H1 (cell line): Measurements from ENCODE around the gene ARHGEF2. TPM values are rescaled to one million over a fixed set of nuclear protein-coding genes. Genes with fewer than 3 reads are reported as not detected.

ENCODE experiments used
- BACH1 ChIP-seq: IDR thresholded peaks from 2 replicates; pipeline ENCODE4 v1.6.1; 2012; ENCODE audit warnings: low read length, improper control_type of control experiment
- CHD1 ChIP-seq: IDR thresholded peaks from 2 replicates; pipeline ENCODE4 v1.6.1; 2012; ENCODE audit warnings: low read depth, low read length, improper control_type of control experiment
- JUND ChIP-seq: IDR thresholded peaks from 2 replicates; pipeline ENCODE4 v1.6.1; 2011; ENCODE audit warnings: mild to moderate bottlenecking, improper control_type of control experiment, low read length
- SP1 ChIP-seq: IDR thresholded peaks from 2 replicates; pipeline ENCODE4 v1.6.1; 2011; ENCODE audit warnings: low read depth, low read length
- SUZ12 ChIP-seq: fragments of 200-600 bp; sonication (generic); IDR thresholded peaks from 2 replicates; pipeline ENCODE4 v1.6.1; 2012; ENCODE audit warnings: mild to moderate bottlenecking, inconsistent platforms, low read length, moderate library complexity, mixed read lengths
- polyA plus RNA-seq, 7 experiments: library from polyadenylated mRNA; depleted of rRNA in 3 of 7; stranded (reverse) in 5 of 7; unstranded in 2 of 7; fragments of >200 nt in 5 of 7; fragments of 200-250 nt in 2 of 7; gene quantifications; 1 replicate in 5 of 7; 2 replicates in 1 of 7; 4 replicates in 1 of 7; pipeline versions ENCODE4 v1.2.1 to v1.2.3, GENCODE V29; 2011 to 2013; ENCODE audit warnings: missing spikeins in 2 of 7, mixed read lengths in 2 of 7
- total RNA-seq: library from RNA; stranded (reverse); fragmentation: NEBNext Ultra II Directional; extraction: Animal tissue kit (Norgen Biotek cat#: 25700); gene quantifications from 2 replicates; pipeline ENCODE4 v1.2.1, GENCODE V29; 2021
- TF ChIP-seq, protein P1 (sequence below), 3 experiments: IDR thresholded peaks; 1 replicate in 2 of 3; 2 replicates in 1 of 3; pipeline versions ENCODE4 v1.5.1 to v1.6.1; 2011; ENCODE audit warnings: low read length in 3 of 3, mild to moderate bottlenecking in 3 of 3, inconsistent platforms in 2 of 3, low read depth in 1 of 3, moderate library complexity in 1 of 3; ENCODE audit not compliant: insufficient read depth in 1 of 3; ENCODE audit errors: control extremely low read depth in 1 of 3
- TF ChIP-seq, protein P2 (sequence below): IDR thresholded peaks from 2 replicates; pipeline ENCODE4 v1.6.1; 2011; ENCODE audit warnings: low read length, improper control_type of control experiment

ARHGEF2 gene
- total and polyA plus RNA-seq, 2 of the 8 experiments (the other 6 are each of a cell fraction or from before 2014, with no cell fraction given): 42.7 to 80.5 TPM

DNA sequence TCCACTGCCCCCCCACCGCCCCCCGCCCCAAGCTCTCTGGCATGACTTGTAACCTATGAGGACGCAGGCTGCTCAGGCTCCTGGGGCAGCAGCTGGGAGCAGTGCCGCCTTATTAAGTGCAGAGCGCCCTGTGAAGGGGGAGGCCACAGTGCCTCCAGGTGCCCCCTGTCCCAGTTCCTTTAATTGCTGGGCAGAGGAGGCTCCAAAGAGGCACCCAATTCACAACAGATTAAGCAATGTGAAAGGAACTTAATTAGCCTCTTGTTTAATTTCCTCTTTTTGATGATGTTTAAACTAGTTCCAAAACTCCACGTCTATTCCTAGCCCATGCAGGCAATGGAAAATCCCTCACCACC is 33.9 kb downstream of the ARHGEF2 start (continued):
- TF ChIP-seq, protein P1, sequence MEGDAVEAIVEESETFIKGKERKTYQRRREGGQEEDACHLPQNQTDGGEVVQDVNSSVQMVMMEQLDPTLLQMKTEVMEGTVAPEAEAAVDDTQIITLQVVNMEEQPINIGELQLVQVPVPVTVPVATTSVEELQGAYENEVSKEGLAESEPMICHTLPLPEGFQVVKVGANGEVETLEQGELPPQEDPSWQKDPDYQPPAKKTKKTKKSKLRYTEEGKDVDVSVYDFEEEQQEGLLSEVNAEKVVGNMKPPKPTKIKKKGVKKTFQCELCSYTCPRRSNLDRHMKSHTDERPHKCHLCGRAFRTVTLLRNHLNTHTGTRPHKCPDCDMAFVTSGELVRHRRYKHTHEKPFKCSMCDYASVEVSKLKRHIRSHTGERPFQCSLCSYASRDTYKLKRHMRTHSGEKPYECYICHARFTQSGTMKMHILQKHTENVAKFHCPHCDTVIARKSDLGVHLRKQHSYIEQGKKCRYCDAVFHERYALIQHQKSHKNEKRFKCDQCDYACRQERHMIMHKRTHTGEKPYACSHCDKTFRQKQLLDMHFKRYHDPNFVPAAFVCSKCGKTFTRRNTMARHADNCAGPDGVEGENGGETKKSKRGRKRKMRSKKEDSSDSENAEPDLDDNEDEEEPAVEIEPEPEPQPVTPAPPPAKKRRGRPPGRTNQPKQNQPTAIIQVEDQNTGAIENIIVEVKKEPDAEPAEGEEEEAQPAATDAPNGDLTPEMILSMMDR (IDR thresholded peaks at IDR 0.05; ENCODE audit: control extremely low read depth in 1 of 3, insufficient read depth in 1 of 3, low read depth in 1 of 3, low read length in 3 of 3): no peak
- TF ChIP-seq JUND (no peak), BACH1 (no peak), SP1 (no peak), CHD1 (no peak), SUZ12 (no peak)
- TF ChIP-seq, protein P2, sequence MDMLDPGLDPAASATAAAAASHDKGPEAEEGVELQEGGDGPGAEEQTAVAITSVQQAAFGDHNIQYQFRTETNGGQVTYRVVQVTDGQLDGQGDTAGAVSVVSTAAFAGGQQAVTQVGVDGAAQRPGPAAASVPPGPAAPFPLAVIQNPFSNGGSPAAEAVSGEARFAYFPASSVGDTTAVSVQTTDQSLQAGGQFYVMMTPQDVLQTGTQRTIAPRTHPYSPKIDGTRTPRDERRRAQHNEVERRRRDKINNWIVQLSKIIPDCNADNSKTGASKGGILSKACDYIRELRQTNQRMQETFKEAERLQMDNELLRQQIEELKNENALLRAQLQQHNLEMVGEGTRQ: no peak
